Activated CD4-positive, alpha-beta memory T cell treated with anti-CD3 and anti-CD28 coated beads, Interleukin-2, amount 10 ng/mL, durations not matched to agents 7 days and 5 days (primary cell): ENCODE measurements around the gene AGAP3. TPM values are rescaled to one million over a fixed set of nuclear protein-coding genes. Genes with fewer than 3 reads are reported as not detected.

Experiments used
- CTCF ChIA-PET: fragments of 350-600 bp; sonication (Branson Sonifier 250); formaldehyde crosslinking; loops from one replicate; lab custom pipeline; 2021; ENCODE audit warnings: antibody characterized with exemption, inconsistent platforms; lab: Charles Lee
- POLR2A ChIA-PET: fragments of 350-600 bp; sonication (Branson Sonifier 250); formaldehyde crosslinking; loops from one replicate; lab custom pipeline; 2021; ENCODE audit warnings: antibody characterized with exemption; lab: Charles Lee
- DNase-seq: peaks from one replicate; pipeline ENCODE4 v3.0.0-alpha.2; 2020
- H3K27ac Mint-ChIP-seq: one replicate; pipeline ENCODE4 v1.8.0; 2021; ENCODE audit warnings: mild to moderate bottlenecking, mixed read lengths
- H3K27me3 Mint-ChIP-seq: one replicate; pipeline ENCODE4 v1.8.0; 2021; ENCODE audit warnings: mixed read lengths
- H3K36me3 Mint-ChIP-seq: one replicate; pipeline ENCODE4 v1.8.0; 2021; ENCODE audit warnings: low read depth, mixed read lengths
- H3K4me1 Mint-ChIP-seq: one replicate; pipeline ENCODE4 v1.8.0; 2021; ENCODE audit warnings: mixed read lengths
- H3K4me3 Mint-ChIP-seq: one replicate; pipeline ENCODE4 v1.8.0; 2021; ENCODE audit warnings: mild to moderate bottlenecking, mixed read lengths
- H3K9me3 Mint-ChIP-seq: one replicate; pipeline ENCODE4 v1.8.0; 2021; ENCODE audit warnings: mixed read lengths
- total RNA-seq, 2 experiments: library from RNA; stranded (reverse); gene quantifications; one replicate each; pipeline ENCODE4 v1.2.3, GENCODE V29; 2021

AGAP3 gene
- total RNA-seq, 2 experiments from 2014 or later, result 30.1 to 31.5 TPM

GRCh38 chr7:151080067-151080521 lies 6.2 kb upstream of the AGAP3 start:
- H3K36me3 Mint-ChIP-seq, result peaks cover 26% of the 10 kb centered on the region
- peak overlapping the region; percentile 74 for H3K27ac Mint-ChIP-seq
- peaks cover 38% of the 10 kb centered on the region for H3K4me1 Mint-ChIP-seq
- no peaks in the 10 kb centered on the region for H3K9me3 Mint-ChIP-seq
- H3K27me3 Mint-ChIP-seq, result peaks cover 4% of the 10 kb centered on the region
- DNase-seq, result no peak
- CTCF ChIA-PET, result interaction anchor here (0.8 to 1.4 kb wide), 5 partner anchors 19 to 65 kb away, joined by 3 to 9 read pairs (median 5); partner anchors contain the start of genes ABCB8 and SLC4A2
- POLR2A ChIA-PET, result interaction anchor here (1.2 to 1.7 kb wide), 3 partner anchors 9 to 27 kb away, joined by 4 to 13 read pairs (median 4); partner anchors contain the start of gene SLC4A2
- H3K4me3 Mint-ChIP-seq, result peak overlapping the region; percentile 88

DNA sequence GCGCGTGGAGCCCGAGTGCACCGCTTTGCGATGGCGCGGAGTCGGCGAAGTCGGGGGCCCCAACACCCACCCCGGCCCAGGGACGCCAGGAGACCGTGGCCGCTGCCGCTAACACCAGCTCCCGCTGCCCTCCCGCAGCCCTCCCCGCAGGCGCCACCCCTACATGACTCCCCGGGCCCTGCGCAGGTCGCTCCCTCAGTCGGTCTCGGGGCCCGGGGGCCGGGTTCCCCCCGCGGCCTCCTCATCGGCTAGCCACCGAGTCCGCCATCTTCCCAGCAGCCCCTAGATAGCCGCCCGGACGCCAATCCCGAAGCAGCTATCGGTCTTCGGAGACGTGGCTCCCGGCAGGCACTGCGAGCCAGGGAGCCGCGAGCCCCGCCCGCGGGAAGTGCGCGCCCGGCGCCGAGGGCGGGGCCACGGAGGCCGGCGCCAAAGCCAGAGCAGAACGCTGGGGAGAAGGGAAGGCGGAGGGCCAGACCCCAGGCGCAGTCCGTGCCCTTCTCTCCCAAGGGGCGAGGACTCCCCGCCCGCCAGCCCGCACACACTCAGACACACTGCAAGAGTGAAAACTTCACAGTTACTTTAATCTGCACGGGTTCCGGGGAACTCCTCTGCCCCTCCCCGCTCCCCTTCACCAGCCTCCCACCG lies 5.6 kb upstream of the AGAP3 start, which contains the start of gene FASTK:
Gene FASTK (minus strand): TSS at position 288 of the 648 bp plus-strand sequence. CDS start 43 bp downstream, at position 245.
- peak within 1 kb of the TSS; percentile 74 for H3K27ac Mint-ChIP-seq
- peak within 1 kb of the TSS; percentile 88 for H3K4me3 Mint-ChIP-seq
- peaks cover 9% of the 10 kb centered on the region for H3K27me3 Mint-ChIP-seq
- DNase-seq, result peak; percentile 90
- ChIA-PET CTCF (interaction anchor here (0.8 to 1.4 kb wide), 6 partner anchors 20 to 302 kb away, joined by 3 to 9 read pairs (median 4); partner anchors contain the start of genes ABCB8 and SLC4A2), POLR2A (interaction anchor here (0.8 to 1.7 kb wide), 4 partner anchors 10 to 28 kb away, joined by 4 to 13 read pairs (median 4); partner anchors contain the start of gene SLC4A2)
- peaks cover 43% of the 10 kb centered on the region for H3K4me1 Mint-ChIP-seq
- H3K36me3 Mint-ChIP-seq, result peaks cover 22% of the 10 kb centered on the region
- H3K9me3 Mint-ChIP-seq, result no peaks in the 10 kb centered on the region

DNA sequence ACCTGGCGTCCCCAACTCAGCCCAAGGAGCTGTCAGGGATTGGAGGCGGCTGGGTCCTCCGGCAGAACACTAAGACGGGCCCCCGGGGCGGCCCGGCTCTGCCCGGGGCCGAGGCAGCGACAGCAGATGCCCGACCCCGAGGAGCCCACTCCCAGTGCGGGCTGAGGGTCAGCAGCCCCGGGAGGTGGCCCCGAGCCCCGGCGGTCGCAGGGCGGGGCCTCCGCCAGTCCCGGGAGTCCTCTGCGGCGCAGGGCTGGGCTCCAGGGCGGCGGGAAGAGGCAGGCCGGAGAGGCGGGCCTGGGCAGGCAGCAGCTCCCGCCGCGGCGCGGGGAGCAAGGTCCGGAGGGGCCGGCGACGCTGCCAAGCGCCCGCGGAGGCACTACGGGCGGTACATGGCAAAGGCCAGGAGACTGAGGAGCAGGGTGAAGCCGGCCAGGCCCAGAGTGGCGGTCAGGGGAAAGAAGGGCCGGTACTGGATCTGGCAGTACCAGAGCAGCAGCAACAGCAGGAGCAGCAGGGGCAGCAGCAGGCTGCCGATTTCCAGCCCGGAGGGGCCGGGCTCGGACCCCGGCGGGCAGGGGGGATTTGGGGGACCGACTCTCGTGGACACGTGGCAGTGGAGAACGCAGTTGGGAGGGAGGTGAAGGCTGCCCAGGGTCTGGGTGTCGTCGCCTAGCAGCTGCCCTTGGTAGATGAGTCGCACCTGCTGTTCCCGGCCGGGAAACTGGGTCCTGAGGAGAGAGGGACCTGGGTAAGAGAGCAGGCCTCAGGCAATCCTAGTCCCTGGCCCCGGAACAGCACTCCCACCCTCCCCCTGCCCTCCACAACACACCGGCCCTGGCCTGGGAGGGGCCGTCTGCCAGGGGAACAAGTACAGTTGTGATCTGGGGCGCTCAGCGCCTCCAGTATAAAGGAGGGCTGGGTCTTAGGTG lies 4.8 kb upstream of the AGAP3 start:
- no peak for DNase-seq

DNA sequence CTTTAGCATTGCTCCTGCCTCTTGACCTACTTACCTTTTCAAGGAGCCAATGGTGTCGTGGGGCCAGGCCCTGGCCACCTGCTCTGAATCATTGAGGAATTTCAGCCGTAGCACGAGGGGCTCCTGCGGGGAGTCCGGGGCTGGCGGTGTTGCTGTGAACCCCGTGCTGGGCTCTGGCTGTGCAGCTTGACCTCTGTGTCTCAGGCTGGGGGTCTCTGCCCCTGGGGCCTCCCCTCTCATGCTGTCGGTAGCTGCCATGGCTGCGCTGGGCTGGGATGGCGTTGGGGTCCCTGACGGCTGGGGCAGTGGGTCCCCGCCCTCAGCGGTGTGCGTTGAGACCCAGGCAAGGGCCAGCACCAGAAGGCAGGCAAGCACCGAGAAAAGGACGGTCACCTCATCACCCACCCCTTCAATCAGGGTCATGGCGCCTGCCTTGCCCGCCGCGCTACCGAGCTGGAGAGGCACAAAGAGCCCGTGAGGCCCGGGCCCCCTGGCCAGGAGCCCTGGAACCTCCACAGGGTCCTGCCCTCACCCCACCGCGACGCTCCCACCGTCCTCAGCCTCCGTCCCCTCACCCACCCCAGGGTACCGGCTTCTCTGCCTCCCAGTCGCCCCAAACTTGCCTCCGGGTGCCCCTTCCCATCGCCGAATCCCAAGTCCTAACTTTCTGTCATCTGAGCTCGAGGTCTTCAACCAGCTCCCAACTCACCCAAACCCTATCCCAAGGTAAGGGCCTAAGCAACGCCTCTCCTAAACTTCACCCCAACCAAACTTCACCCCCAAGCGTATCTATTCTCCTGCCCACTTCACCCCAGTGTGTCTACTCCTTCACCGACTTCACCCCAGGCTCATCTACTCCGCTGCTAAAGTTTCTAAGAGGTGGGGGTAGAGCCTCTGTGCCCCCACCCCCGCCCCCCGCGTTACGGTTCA lies 3.9 kb upstream of the AGAP3 start:
- H3K27ac Mint-ChIP-seq, result peak overlapping the region; percentile 79
- no peaks in the 10 kb centered on the region for H3K9me3 Mint-ChIP-seq
- H3K4me1 Mint-ChIP-seq, result peaks cover 47% of the 10 kb centered on the region
- no peak for DNase-seq
- H3K36me3 Mint-ChIP-seq, result peaks cover 15% of the 10 kb centered on the region
- CTCF ChIA-PET, result interaction anchor here (1.4 kb wide), 1 partner anchor 64 kb away, joined by 3 read pairs; no protein-coding TSS in a partner anchor
- H3K27me3 Mint-ChIP-seq, result peaks cover 10% of the 10 kb centered on the region
- POLR2A ChIA-PET, result interaction anchor here (1.4 to 3.2 kb wide), 3 partner anchors 22 to 68 kb away, joined by 4 to 11 read pairs (median 6); partner anchors contain the start of gene ABCB8
- H3K4me3 Mint-ChIP-seq, result peak overlapping the region; percentile 88

More for the DNA sequence above, 4.8 kb upstream of the AGAP3 start:
- ChIA-PET POLR2A (interaction anchor here (0.8 to 1.4 kb wide), 3 partner anchors 15 to 22 kb away, joined by 4 to 13 read pairs (median 4); partner anchors contain the start of gene SLC4A2), CTCF (interaction anchor here (0.8 to 1.4 kb wide), 6 partner anchors 21 to 303 kb away, joined by 3 to 9 read pairs (median 4); partner anchors contain the start of genes ABCB8 and SLC4A2)
- H3K9me3 Mint-ChIP-seq, result no peaks in the 10 kb centered on the region
- H3K4me1 Mint-ChIP-seq, result peaks cover 47% of the 10 kb centered on the region
- H3K27me3 Mint-ChIP-seq, result peaks cover 10% of the 10 kb centered on the region
- peaks cover 15% of the 10 kb centered on the region for H3K36me3 Mint-ChIP-seq
- peak overlapping the region; percentile 88 for H3K4me3 Mint-ChIP-seq
- H3K27ac Mint-ChIP-seq, result peak overlapping the region; percentile 52

GRCh38 chr7:151083071-151083823 lies 3.0 kb upstream of the AGAP3 start, which contains the start of gene TMUB1:
TSS of gene TMUB1 (minus strand) at chr7:151083493. CDS start at chr7:151082563, 930 bp downstream.
- Mint-ChIP-seq H3K27ac (peak within 1 kb of the TSS; percentile 79), H3K27me3 (peaks cover 10% of the 10 kb centered on the region), H3K4me1 (peaks cover 47% of the 10 kb centered on the region), H3K9me3 (no peaks in the 10 kb centered on the region), H3K36me3 (peaks cover 12% of the 10 kb centered on the region), H3K4me3 (peak within 1 kb of the TSS; percentile 88)
- ChIA-PET CTCF (interaction anchor here (0.7 to 1.4 kb wide), 2 partner anchors 27 to 65 kb away, joined by 3 read pairs; no protein-coding TSS in a partner anchor), POLR2A (interaction anchor here (1.4 to 3.2 kb wide), 3 partner anchors 23 to 69 kb away, joined by 4 to 11 read pairs (median 6); partner anchors contain the start of gene ABCB8)
- DNase-seq, result peak; percentile 85

GRCh38 chr7:151083824-151084160 lies 2.5 kb upstream of the AGAP3 start:
- H3K36me3 Mint-ChIP-seq, result peaks cover 11% of the 10 kb centered on the region
- peaks cover 45% of the 10 kb centered on the region for H3K4me1 Mint-ChIP-seq
- H3K27ac Mint-ChIP-seq, result no peak overlapping the region
- POLR2A ChIA-PET, result interaction anchor here (1.7 to 3.2 kb wide), 2 partner anchors 56 to 70 kb away, joined by 6 to 11 read pairs; partner anchors contain the start of gene ABCB8
- peaks cover 10% of the 10 kb centered on the region for H3K27me3 Mint-ChIP-seq
- no peak for DNase-seq
- H3K4me3 Mint-ChIP-seq, result peak overlapping the region; percentile 88
- CTCF ChIA-PET, result interaction anchor here (0.7 to 1.4 kb wide), 2 partner anchors 27 to 65 kb away, joined by 3 read pairs; no protein-coding TSS in a partner anchor
- H3K9me3 Mint-ChIP-seq, result no peaks in the 10 kb centered on the region

GRCh38 chr7:151085329-151085690 lies 965 bp upstream of the AGAP3 start:
- H3K4me3 Mint-ChIP-seq, result peak overlapping the region; percentile 83
- peaks cover 4% of the 10 kb centered on the region for H3K36me3 Mint-ChIP-seq
- peaks cover 39% of the 10 kb centered on the region for H3K4me1 Mint-ChIP-seq
- DNase-seq, result no peak
- POLR2A ChIA-PET, result interaction anchor here (0.9 to 3.2 kb wide), 5 partner anchors 27 to 71 kb away, joined by 3 to 11 read pairs (median 3); partner anchors contain the start of gene ABCB8
- peaks cover 10% of the 10 kb centered on the region for H3K27me3 Mint-ChIP-seq
- no peaks in the 10 kb centered on the region for H3K9me3 Mint-ChIP-seq
- CTCF ChIA-PET, result interaction anchor here (0.5 to 1.7 kb wide), 5 partner anchors 10 to 219 kb away, joined by 3 to 5 read pairs (median 4); no protein-coding TSS in a partner anchor
- no peak overlapping the region for H3K27ac Mint-ChIP-seq

DNA sequence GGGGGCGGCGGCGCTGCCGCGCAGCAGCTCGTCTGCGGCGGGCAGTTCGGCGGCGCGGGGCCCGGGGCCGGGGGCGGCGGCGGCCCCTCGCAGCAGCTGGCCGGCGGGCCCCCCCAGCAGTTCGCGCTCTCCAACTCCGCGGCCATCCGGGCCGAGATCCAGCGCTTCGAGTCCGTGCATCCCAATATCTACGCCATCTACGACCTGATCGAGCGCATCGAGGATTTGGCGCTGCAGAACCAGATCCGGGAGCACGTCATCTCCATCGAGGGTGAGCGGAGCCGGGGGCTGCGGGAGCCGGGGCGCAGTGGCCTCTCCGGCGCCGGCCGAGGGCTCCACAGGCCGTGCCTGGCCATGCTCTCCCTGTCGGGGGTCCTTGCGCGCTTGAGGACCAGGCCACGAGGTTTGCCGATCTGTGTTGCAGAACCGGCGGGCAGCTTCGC lies 548 bp downstream of the AGAP3 start:
- peaks cover 4% of the 10 kb centered on the region for H3K36me3 Mint-ChIP-seq
- CTCF ChIA-PET, result interaction anchor here (0.9 kb wide), 1 partner anchor 59 kb away, joined by 3 read pairs; the partner anchor contains the start of gene ABCB8
- H3K27ac Mint-ChIP-seq, result peak overlapping the region; percentile 69
- peaks cover 45% of the 10 kb centered on the region for H3K4me1 Mint-ChIP-seq
- POLR2A ChIA-PET, result no interaction called here
- no peaks in the 10 kb centered on the region for H3K9me3 Mint-ChIP-seq
- peak; percentile 47 for DNase-seq
- H3K27me3 Mint-ChIP-seq, result peaks cover 10% of the 10 kb centered on the region
- peak overlapping the region; percentile 89 for H3K4me3 Mint-ChIP-seq

- POLR2A ChIA-PET, result interaction anchor here (1.0 to 2.5 kb wide), 2 partner anchors 59 to 145 kb away, joined by 3 to 7 read pairs; partner anchors contain the start of gene ABCB8
- DNase-seq, result peak; percentile 34
- Mint-ChIP-seq H3K27me3 (peaks cover 10% of the 10 kb centered on the region), H3K4me1 (peaks cover 40% of the 10 kb centered on the region), H3K4me3 (peak overlapping the region; percentile 89), H3K27ac (no peak overlapping the region), H3K9me3 (no peaks in the 10 kb centered on the region), H3K36me3 (peaks cover 4% of the 10 kb centered on the region)
- CTCF ChIA-PET, result interaction anchor here (0.9 to 1.2 kb wide), 2 partner anchors 29 to 59 kb away, joined by 3 read pairs; partner anchors contain the start of gene ABCB8
These were observed 1.2 kb downstream of the AGAP3 start for GRCh38 chr7:151087245-151088018.
